HG03280 (cell line): ENCODE results near the gene NFIC.

ENCODE experiments used
- ATAC-seq: cut with Tn5 transposase; IDR thresholded peaks from one replicate; pipeline ENCODE4 v1.9.1; 2021; ENCODE audit warnings: mild to moderate bottlenecking, moderate library complexity; ENCODE audit not compliant: unreplicated experiment

NFIC gene

GRCh38 chr19:3358689-3359014, 7.7 kb upstream of the NFIC start:
- no peak for ATAC-seq

- ATAC-seq = peak; percentile 46
Observed at GRCh38 chr19:3359015-3359918, 7.1 kb upstream of the NFIC start.

DNA sequence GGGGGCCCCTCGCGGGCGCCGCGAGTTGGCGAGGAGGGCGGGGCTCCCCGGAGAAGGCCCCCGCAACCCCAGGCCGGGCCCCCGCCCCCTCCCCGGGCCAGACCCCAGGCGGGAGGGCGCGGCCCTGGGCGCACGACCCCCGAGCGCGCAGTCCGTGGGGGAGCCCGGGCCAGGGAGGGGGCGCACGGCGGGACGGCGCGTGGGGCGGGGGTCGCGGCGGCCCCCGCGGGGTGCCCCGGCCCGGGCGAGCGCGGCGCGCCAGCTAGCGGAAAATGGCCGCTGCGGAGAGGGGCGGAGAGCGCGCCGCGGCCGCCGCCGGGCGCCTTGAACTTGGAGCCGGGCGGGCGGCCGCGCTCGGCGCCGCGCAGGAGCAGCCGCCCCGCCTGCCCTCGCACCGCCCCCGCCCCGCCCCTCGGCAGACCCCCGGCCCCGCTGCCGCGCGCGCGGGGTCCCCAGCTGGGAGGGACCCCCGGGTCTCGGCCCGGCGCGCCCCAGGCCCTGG, 6.4 kb upstream of the NFIC start:
- ATAC-seq = peak; percentile 28

GRCh38 chr19:3360421-3361383, 5.7 kb upstream of the NFIC start:
- ATAC-seq = peak; percentile 5

GRCh38 chr19:3361384-3362216, 4.8 kb upstream of the NFIC start:
- no peak for ATAC-seq

DNA sequence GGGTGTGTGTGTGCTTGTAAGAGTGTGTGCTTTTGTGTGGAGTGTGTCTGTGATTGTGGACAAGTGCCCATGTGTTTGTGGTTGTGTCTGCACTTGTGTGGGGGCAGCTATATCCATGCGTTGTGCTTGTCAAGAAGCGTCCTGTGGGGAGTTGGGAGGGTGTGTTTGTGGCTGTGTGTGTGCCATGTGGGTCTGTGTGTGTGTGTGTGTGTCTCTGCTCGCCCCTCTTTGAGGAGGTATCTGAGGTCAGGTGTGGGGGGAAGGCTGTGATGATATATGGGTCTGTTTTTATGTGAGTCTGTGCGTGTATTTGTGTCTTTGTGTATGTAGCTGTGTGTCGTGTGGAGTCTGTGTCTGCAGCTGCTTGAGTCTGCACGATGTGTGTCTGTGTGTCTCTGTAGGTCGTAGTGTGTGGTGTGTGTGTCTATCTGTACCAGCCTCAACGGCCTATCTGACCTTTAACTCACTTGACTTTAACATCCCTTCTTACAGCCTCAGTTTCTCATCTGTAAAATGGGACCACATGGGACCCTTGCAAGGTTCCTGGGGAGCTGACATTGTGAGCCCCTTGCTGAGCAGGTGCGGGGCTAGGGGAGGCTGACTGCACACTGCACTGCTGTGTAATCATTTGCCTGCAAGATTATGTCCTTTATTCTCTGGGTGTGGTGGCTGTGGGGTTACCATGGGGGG, 4.0 kb upstream of the NFIC start:
- ATAC-seq = no peak

GRCh38 chr19:3363841-3364500, 2.4 kb upstream of the NFIC start:
- no peak for ATAC-seq

DNA sequence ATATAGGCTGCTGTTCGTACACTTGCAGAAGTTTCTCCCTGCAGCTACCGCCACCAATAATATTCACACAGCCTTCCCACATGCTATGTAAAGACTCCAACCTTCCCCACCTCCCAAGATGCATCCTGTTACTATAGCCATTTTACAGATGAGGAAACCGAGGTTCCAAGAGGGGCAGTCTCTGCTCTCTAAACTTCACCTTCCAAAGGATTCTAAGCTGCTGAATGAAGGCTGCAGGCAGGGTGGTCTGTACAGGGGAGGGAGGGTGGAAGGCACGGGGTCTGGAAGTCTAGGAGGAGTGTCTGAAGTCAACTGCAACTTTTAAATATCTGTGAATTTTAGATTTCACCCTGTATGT, 1.9 kb upstream of the NFIC start:
- no peak for ATAC-seq

- ATAC-seq = no peak
Observed at GRCh38 chr19:3365093-3365835, 1.1 kb upstream of the NFIC start.

DNA sequence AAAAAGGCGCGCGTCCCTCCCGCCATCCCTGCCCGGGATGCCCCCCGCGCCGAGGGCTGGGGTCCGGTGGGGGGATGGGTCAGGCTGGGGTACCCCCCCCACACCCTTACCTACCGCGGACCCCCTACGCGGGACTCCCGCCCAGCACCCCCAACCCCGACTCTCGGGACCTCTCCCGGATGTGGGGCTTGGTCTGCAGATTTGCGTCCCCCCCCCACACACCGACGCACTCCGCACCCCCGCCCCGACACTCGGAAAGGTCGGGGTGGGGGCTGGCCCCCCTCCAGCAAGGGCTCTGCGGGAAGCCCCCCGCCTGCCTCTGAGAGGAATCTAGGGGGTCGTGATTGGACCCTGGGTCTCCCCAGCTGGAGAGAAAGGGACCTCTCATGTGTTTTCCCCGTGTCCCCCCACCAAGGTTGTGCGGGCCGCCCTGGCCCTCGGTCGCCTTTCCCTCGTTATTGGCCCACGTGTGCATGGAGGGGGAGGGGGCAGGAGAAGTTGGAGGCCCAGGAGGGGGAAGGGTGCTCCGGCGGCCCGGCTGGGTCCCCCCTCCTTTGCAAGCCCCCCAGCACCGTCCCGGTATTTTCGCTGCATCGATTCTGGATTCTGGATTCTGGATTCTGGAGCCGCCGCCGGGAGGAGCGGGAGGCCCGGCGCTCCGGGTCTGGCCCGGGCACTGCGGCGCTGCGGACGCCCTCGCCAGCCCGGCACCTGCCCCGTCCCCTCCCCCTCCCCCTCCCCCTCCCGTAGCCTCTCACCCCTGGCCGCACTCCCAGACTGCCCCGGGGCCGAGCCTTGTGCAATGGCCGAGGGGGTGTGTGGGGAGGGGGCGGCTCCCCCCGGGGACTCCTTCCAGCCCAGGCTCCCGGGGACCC, 607 bp downstream of the NFIC start:
- no peak for ATAC-seq

DNA sequence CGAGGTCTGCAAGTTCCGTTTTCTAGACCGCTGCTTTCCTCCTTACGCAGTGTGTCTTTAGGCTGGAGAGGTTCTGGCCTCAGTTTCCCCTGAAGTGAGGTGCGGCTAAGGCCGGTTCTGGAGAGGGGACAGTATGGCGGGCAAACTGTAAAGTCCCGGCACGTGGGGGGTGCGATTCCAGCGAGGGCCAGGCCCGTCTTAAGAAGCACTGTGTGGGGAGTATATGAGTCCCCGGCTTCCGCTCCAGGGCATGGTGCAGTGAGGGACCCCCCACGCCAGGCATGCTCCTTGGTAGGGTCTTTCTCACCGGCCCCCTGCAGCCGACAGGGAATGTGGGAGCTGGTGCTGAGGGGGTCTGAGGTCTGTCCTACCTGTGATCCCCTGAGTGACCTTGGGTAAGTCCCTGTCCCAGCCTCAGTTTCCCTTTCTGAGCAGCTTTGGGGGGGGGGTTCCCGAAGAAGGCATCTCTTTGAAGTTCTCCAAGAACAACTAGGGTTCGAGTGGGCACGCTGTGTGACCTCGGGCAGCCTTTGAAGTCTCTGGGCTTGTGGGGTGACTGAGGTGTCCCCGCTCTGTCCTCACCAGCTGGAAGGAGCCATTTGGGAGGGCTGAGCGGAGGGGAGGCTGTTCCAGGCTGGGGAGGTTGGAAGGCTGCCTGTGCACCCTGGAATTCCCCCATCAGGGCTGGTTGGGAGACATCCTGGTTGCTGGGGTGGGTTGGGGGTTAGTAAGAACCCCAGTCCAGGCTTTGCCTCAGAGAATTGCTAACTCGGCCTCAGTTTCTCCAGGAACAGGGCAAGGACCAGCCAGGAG, 1.5 kb downstream of the NFIC start:
- no peak for ATAC-seq

DNA sequence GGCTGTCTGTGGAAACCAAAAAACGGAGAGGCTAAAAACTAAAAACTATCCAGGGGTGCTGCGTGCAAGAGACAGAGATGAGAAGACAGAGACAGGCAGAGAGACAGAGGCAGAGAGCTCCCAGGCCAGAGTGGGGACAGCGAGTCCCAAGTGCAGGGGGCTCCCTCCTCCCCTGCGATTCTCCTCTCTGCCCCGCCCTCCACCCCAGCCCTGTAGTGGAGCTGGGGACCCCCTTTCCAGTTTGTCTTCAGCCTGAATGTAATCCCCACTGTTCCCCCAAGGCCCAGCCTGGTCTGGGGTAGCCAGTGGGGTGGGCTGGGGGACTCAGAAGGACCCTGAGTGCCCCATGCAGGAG, 2.0 kb downstream of the NFIC start:
- ATAC-seq = no peak

DNA sequence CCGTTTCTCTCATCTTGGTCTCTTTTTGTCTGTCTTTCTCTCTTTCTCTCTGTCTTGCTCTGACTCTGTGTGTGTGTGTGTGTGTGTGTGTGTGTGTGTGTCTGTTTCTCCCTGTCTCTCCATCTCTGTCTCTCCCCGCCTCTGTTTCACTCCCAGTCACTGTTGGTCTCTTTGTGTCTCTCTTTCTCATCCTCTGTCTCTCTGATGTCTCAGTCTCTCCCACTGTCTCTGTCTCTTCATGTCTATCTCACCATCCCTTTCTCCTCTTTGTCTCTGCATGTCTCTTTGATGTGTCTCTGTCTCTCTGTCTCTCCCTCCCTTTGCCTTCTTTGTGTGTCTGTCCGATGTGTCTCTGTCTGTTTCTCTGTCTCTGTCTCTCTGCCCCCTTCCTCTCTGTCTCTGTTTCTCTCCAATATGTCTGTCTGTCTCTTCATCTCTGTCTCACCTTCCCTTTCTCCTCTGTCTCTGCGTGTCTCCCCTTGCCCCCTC, 2.5 kb downstream of the NFIC start:
- ATAC-seq = no peak

DNA sequence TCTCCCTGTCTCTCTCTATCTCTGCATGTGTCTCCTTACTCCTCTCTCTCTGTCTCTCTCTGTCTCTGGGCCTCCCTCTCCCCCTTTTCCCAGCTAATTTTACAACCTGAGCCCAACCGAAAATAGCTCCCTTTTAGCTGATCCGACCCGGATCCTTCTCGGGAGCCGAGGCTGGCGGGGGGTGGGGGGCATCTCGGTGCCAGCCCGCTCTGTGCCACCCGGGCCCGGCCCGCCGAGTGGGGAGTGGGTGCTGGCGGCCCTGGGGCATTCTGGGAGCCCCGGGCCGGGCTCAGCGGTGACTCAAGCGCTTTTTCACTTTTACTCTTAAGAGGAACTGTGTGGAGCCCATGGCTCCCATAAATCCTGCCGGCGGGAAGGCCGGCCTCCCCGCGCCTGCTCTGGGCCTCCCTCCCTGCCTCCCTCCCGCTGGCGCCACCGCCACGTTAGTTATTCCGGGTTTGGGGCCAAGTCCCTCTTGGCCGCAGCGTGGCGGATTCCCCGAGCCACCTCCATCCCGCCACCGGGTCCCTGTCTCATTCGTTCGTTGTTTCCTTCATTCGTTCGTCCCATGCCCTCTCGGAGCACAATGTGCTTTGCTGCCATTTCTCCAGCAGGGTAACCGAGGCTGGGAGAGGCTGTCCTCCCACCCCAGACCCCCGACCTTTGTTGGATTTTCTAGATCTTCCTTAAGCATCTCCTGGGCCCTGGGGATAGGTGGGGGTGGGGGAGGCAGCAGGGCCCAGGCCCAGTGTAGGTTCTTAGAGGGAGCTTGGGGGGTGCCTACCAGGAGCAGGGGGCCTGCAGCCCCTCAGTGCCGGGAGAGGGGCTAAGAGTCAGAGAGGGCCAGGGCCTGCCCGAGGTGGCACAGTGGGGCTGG, 3.2 kb downstream of the NFIC start:
- ATAC-seq = no peak

DNA sequence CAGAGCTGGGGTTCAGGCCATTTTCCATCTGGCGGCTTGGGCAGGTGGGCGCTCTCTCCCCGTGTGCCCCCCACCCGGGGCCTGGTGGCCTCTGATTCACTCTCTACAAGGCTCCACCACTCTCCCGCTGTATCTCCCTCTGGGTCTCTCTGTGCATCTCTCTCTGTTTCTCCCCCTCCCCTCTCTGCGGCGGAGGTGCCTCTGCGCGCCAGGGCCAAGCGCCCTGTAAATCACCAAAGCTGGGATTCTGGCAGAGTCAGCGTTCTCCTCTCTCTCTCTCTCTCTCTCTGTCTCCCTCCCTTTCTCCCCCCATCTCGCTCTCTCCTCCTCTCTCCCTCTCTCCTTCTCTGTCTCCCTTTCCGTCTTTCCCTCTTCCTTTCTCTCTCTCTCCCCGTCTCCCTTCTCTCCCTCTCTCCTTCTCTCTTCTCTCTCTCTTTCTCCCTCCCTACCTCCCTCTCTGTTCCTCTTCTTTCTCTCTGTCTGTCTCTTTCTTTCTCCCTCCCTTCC, 3.9 kb downstream of the NFIC start:
- ATAC-seq = no peak
